ENCODE results near the gene UFD1.

The UFD1 gene

GRCh38 chr22:19405133-19405532 lies 73.9 kb downstream of the UFD1 start:
- H3K4me1 ChIP-seq (ENCODE audit: control insufficient read depth, insufficient read depth, low read length, unreplicated experiment), result no peaks in the 10 kb centered on the region
- H3K36me3 ChIP-seq (ENCODE audit: insufficient read depth, low read length), result no peaks in the 10 kb centered on the region
- H3K79me2 ChIP-seq (ENCODE audit: control insufficient read depth, insufficient read depth, low read length, unreplicated experiment), result no peaks in the 10 kb centered on the region
- no peak overlapping the region for H2AFZ ChIP-seq (ENCODE audit: low read length, unreplicated experiment)
- no peaks in the 10 kb centered on the region for H3K27me3 ChIP-seq (ENCODE audit: insufficient read depth, low read length)
- H3K4me3 ChIP-seq (ENCODE audit: low read depth, low read length), result no peak overlapping the region
- H3K27ac ChIP-seq (ENCODE audit: low read depth, low read length), result no peak overlapping the region

GRCh38 chr22:19404676-19405075 lies 74.3 kb downstream of the UFD1 start:
- H3K27me3 ChIP-seq (ENCODE audit: insufficient read depth, low read length), result no peaks in the 10 kb centered on the region
- no peaks in the 10 kb centered on the region for H3K79me2 ChIP-seq (ENCODE audit: control insufficient read depth, insufficient read depth, low read length, unreplicated experiment)
- H3K27ac ChIP-seq (ENCODE audit: low read depth, low read length), result no peak overlapping the region
- H3K4me3 ChIP-seq (ENCODE audit: low read depth, low read length), result no peak overlapping the region
- H3K4me1 ChIP-seq (ENCODE audit: control insufficient read depth, insufficient read depth, low read length, unreplicated experiment), result no peaks in the 10 kb centered on the region
- no peak overlapping the region for H2AFZ ChIP-seq (ENCODE audit: low read length, unreplicated experiment)
- H3K36me3 ChIP-seq (ENCODE audit: insufficient read depth, low read length), result no peaks in the 10 kb centered on the region

GRCh38 chr22:19402642-19403191 lies 76.3 kb downstream of the UFD1 start:
- H3K27me3 ChIP-seq (ENCODE audit: insufficient read depth, low read length), result no peaks in the 10 kb centered on the region
- H3K4me3 ChIP-seq (ENCODE audit: low read depth, low read length), result no peak overlapping the region
- H3K79me2 ChIP-seq (ENCODE audit: control insufficient read depth, insufficient read depth, low read length, unreplicated experiment), result no peaks in the 10 kb centered on the region
- no peak overlapping the region for H2AFZ ChIP-seq (ENCODE audit: low read length, unreplicated experiment)
- H3K36me3 ChIP-seq (ENCODE audit: insufficient read depth, low read length), result no peaks in the 10 kb centered on the region
- no peaks in the 10 kb centered on the region for H3K4me1 ChIP-seq (ENCODE audit: control insufficient read depth, insufficient read depth, low read length, unreplicated experiment)
- no peak overlapping the region for H3K27ac ChIP-seq (ENCODE audit: low read depth, low read length)

- Histone ChIP-seq H3K79me2 (ENCODE audit: control insufficient read depth, insufficient read depth, low read length, unreplicated experiment) (no peaks in the 10 kb centered on the region), H3K4me1 (ENCODE audit: control insufficient read depth, insufficient read depth, low read length, unreplicated experiment) (no peaks in the 10 kb centered on the region), H2AFZ (ENCODE audit: low read length, unreplicated experiment) (no peak overlapping the region), H3K27me3 (ENCODE audit: insufficient read depth, low read length) (no peaks in the 10 kb centered on the region), H3K27ac (ENCODE audit: low read depth, low read length) (no peak overlapping the region), H3K4me3 (ENCODE audit: low read depth, low read length) (no peak overlapping the region), H3K36me3 (ENCODE audit: insufficient read depth, low read length) (no peaks in the 10 kb centered on the region)
These were observed 77.5 kb downstream of the UFD1 start for GRCh38 chr22:19401483-19401882.

GRCh38 chr22:19400881-19401280 lies 78.1 kb downstream of the UFD1 start:
- Histone ChIP-seq H3K36me3 (ENCODE audit: insufficient read depth, low read length) (no peaks in the 10 kb centered on the region), H3K27me3 (ENCODE audit: insufficient read depth, low read length) (no peaks in the 10 kb centered on the region), H3K4me1 (ENCODE audit: control insufficient read depth, insufficient read depth, low read length, unreplicated experiment) (no peaks in the 10 kb centered on the region)

More at GRCh38 chr22:19400881-19401280, 78.1 kb downstream of the UFD1 start:
- H3K27ac ChIP-seq (ENCODE audit: low read depth, low read length), result no peak overlapping the region
- H3K4me3 ChIP-seq (ENCODE audit: low read depth, low read length), result no peak overlapping the region
- no peaks in the 10 kb centered on the region for H3K79me2 ChIP-seq (ENCODE audit: control insufficient read depth, insufficient read depth, low read length, unreplicated experiment)
- no peak overlapping the region for H2AFZ ChIP-seq (ENCODE audit: low read length, unreplicated experiment)
